Measurements from ENCODE around the gene ZBED3. TPM values are rescaled to one million over a fixed set of nuclear protein-coding genes. Genes with fewer than 3 reads are reported as not detected.

Gene ZBED3
- total and polyA plus RNA-seq, 2 of the 8 experiments (the other 6 are each of a cell fraction or from before 2014, with no cell fraction given) = 7.9 to 9.4 TPM

GRCh38 chr5:77123057-77123456 is 36.0 kb upstream of the ZBED3 start (continued):
- no peak for TF ChIP-seq EZH2 (IDR thresholded peaks at IDR 0.05; ENCODE audit: low read depth, low read length, severe bottlenecking)
